ENCODE data around the gene ADARB2. TPM values are rescaled to one million over a fixed set of nuclear protein-coding genes. Genes with fewer than 3 reads are reported as not detected.

The ADARB2 gene
- total RNA-seq, 1 experiment from 2014 or later = not detected

DNA sequence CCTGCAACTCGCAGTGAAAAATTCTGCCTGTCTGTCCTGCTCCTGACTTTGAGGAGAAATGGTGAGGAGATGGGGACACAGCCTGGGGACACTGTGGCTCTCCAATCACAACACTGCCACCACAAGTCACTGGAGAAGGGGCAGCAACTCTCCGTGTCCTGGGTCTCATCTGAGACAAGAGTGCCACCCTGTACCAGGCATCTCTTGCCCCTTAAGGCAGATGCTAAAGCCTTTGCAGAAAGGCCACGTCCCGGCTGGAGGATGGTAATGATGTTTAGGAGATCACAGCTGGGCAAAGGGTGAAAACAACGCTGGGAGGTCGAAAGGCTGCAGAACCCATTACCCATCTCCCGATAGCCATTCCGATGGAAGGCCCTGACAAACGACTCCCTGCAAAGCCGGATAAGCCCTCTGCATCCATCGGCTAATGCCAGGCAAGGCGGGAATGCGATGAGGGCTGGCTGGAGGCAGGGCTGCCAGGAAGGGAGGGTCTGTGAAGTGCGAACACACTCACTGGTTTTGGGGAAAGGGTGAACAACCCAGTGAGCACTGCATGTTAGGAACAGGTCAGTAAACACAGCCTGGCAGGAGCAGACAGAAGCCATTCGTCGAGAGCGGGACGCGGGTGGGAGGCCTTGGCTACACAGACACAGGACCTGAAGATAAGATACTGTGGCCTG, 190.8 kb downstream of the ADARB2 start:
- DNase-seq = no peak
- CTCF ChIA-PET = no interaction called here
- Mint-ChIP-seq H3K4me1 (ENCODE audit: low read depth, unreplicated experiment) (no peaks in the 10 kb centered on the region), H3K27ac (ENCODE audit: unreplicated experiment) (no peak overlapping the region), H3K27me3 (ENCODE audit: unreplicated experiment) (peaks cover 38% of the 10 kb centered on the region), H3K4me3 (ENCODE audit: low read depth, unreplicated experiment) (no peak overlapping the region), H3K36me3 (ENCODE audit: insufficient read depth, unreplicated experiment) (no peaks in the 10 kb centered on the region), H3K9me3 (ENCODE audit: low read depth, unreplicated experiment) (peaks cover 3% of the 10 kb centered on the region)
- no peak for TF ChIP-seq CTCF (IDR thresholded peaks at IDR 0.05; ENCODE audit: unreplicated experiment)
- no TSS peak for BruUV-seq (replicated peaks)
- intact Hi-C loops (cut with micrococcal nuclease; ENCODE audit: unreplicated experiment) = no loop called here

- Mint-ChIP-seq H3K36me3 (ENCODE audit: insufficient read depth, unreplicated experiment) (no peaks in the 10 kb centered on the region), H3K27ac (ENCODE audit: unreplicated experiment) (no peak overlapping the region), H3K27me3 (ENCODE audit: unreplicated experiment) (peaks cover 27% of the 10 kb centered on the region), H3K4me3 (ENCODE audit: low read depth, unreplicated experiment) (no peak overlapping the region), H3K9me3 (ENCODE audit: low read depth, unreplicated experiment) (peaks cover 3% of the 10 kb centered on the region), H3K4me1 (ENCODE audit: low read depth, unreplicated experiment) (no peaks in the 10 kb centered on the region)
- intact Hi-C loops (cut with micrococcal nuclease; ENCODE audit: unreplicated experiment) = no loop called here
- no peak for DNase-seq
- CTCF ChIA-PET = interaction anchor here (0.6 kb wide), 1 partner anchor 161 kb away, joined by 4 read pairs; no protein-coding TSS in a partner anchor
- TF ChIP-seq CTCF (IDR thresholded peaks at IDR 0.05; ENCODE audit: unreplicated experiment) = no peak
- BruUV-seq (replicated peaks) = no TSS peak
Measured at GRCh38 chr10:1545524-1545923, 191.8 kb downstream of the ADARB2 start.

- TF ChIP-seq CTCF (IDR thresholded peaks at IDR 0.05; ENCODE audit: unreplicated experiment) = no peak
Measured at GRCh38 chr10:1544929-1545328, 192.4 kb downstream of the ADARB2 start.

GRCh38 chr10:1544209-1544673, 193.1 kb downstream of the ADARB2 start:
- no peaks in the 10 kb centered on the region for H3K36me3 Mint-ChIP-seq (ENCODE audit: insufficient read depth, unreplicated experiment)
- peaks cover 3% of the 10 kb centered on the region for H3K9me3 Mint-ChIP-seq (ENCODE audit: low read depth, unreplicated experiment)
- H3K27ac Mint-ChIP-seq (ENCODE audit: unreplicated experiment) = no peak overlapping the region
- CTCF ChIA-PET = no interaction called here
- intact Hi-C loops (cut with micrococcal nuclease; ENCODE audit: unreplicated experiment) = no loop called here
- H3K4me3 Mint-ChIP-seq (ENCODE audit: low read depth, unreplicated experiment) = no peak overlapping the region
- BruUV-seq (replicated peaks) = no TSS peak
- H3K4me1 Mint-ChIP-seq (ENCODE audit: low read depth, unreplicated experiment) = no peaks in the 10 kb centered on the region
- no peak for DNase-seq
- peaks cover 14% of the 10 kb centered on the region for H3K27me3 Mint-ChIP-seq (ENCODE audit: unreplicated experiment)
- no peak for TF ChIP-seq CTCF (IDR thresholded peaks at IDR 0.05; ENCODE audit: unreplicated experiment)

More at GRCh38 chr10:1544929-1545328, 192.4 kb downstream of the ADARB2 start:
- Mint-ChIP-seq H3K4me3 (ENCODE audit: low read depth, unreplicated experiment) (no peak overlapping the region), H3K27me3 (ENCODE audit: unreplicated experiment) (peaks cover 21% of the 10 kb centered on the region), H3K27ac (ENCODE audit: unreplicated experiment) (no peak overlapping the region), H3K36me3 (ENCODE audit: insufficient read depth, unreplicated experiment) (no peaks in the 10 kb centered on the region), H3K9me3 (ENCODE audit: low read depth, unreplicated experiment) (peaks cover 3% of the 10 kb centered on the region), H3K4me1 (ENCODE audit: low read depth, unreplicated experiment) (no peaks in the 10 kb centered on the region)
- intact Hi-C loops (cut with micrococcal nuclease; ENCODE audit: unreplicated experiment) = no loop called here
- CTCF ChIA-PET = interaction anchor here (0.6 kb wide), 1 partner anchor 160 kb away, joined by 4 read pairs; no protein-coding TSS in a partner anchor
- DNase-seq = no peak
- BruUV-seq (replicated peaks) = no TSS peak

Data from Calu3 (cell line).